Osteoblast (primary cell): ENCODE results near the gene RGS14. TPM values are rescaled to one million over a fixed set of nuclear protein-coding genes. Genes with fewer than 3 reads are reported as not detected.
A peak's percentile ranks its signal among the peaks of the same experiment; 100 is the strongest.

Source experiments
- DNase-seq: peaks from one replicate; pipeline ENCODE4 v3.0.0; 2011; ENCODE audit warnings: low spot score, mixed read lengths; ENCODE audit not compliant: insufficient read length; ENCODE audit errors: missing footprints
- H2AFZ ChIP-seq: 2 replicates; pipeline ENCODE4 v1.6.0; 2011; ENCODE audit warnings: mild to moderate bottlenecking, low read length
- H3K27ac ChIP-seq: 2 replicates; pipeline ENCODE4 v1.5.1; 2011; ENCODE audit warnings: mild to moderate bottlenecking, low read depth, low read length, moderate library complexity
- H3K27me3 ChIP-seq: 2 replicates; pipeline ENCODE4 v1.6.0; 2012; ENCODE audit warnings: mild to moderate bottlenecking, control low read depth, inconsistent platforms, low read length, moderate library complexity; ENCODE audit not compliant: insufficient read depth
- H3K36me3 ChIP-seq: 2 replicates; pipeline ENCODE4 v1.5.1; 2011; ENCODE audit warnings: mild to moderate bottlenecking, low read length, control low read depth, moderate library complexity; ENCODE audit not compliant: insufficient read depth
- H3K4me1 ChIP-seq: 2 replicates; pipeline ENCODE4 v1.5.1; 2011; ENCODE audit warnings: mild to moderate bottlenecking, low read length, control low read depth, moderate library complexity; ENCODE audit not compliant: insufficient read depth
- H3K4me2 ChIP-seq: 2 replicates; pipeline ENCODE4 v1.6.0; 2011; ENCODE audit warnings: mild to moderate bottlenecking, low read length; ENCODE audit not compliant: insufficient read depth
- H3K4me3 ChIP-seq: fragments of 200-600 bp; sonication (generic); 3 replicates; pipeline ENCODE4 v1.5.1; 2012; ENCODE audit warnings: mild to moderate bottlenecking, low read length, inconsistent platforms; ENCODE audit not compliant: insufficient read depth
- H3K79me2 ChIP-seq: 2 replicates; pipeline ENCODE4 v1.6.0; 2012; ENCODE audit warnings: mild to moderate bottlenecking, low read length, control low read depth, inconsistent platforms; ENCODE audit not compliant: insufficient read depth
- H3K9me3 ChIP-seq: 2 replicates; pipeline ENCODE4 v1.5.1; 2011; ENCODE audit warnings: low read depth, low read length, control low read depth
- H4K20me1 ChIP-seq: 2 replicates; pipeline ENCODE4 v1.6.0; 2012; ENCODE audit warnings: mild to moderate bottlenecking, low read length, control low read depth; ENCODE audit not compliant: insufficient read depth
- total RNA-seq: library from RNA; depleted of rRNA; stranded (reverse); fragments of >200 nt; gene quantifications from 2 replicates; pipeline ENCODE4 v1.2.3, GENCODE V29; 2012
- TF ChIP-seq, protein P1 (sequence below): IDR thresholded peaks from 2 replicates; pipeline ENCODE4 v1.5.1; 2011; ENCODE audit warnings: mild to moderate bottlenecking, low read depth, low read length, moderate library complexity; ENCODE audit errors: extremely low read depth

RGS14 gene
- total RNA-seq, 1 donor, result 9.4 TPM

DNA sequence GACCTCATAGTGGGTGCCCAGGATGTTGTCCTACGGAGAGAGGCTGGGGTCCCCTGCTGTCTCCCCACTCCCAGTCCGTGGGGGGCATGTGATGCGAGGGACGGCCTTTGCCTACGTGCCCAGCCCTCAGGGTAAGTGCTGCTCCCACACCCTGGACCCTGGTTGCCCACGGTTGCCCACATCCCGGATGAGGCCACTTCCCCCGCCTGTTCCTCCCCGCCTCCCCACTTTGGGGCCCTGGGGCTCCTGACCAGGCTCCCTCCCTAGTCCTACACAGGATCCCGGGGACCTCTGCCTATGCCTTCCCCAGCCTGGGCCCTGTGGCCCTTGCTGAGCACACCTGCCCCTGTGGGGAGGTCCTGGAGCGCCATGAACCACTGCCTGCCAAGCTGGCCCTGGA, 28.0 kb downstream of the RGS14 start:
- TF ChIP-seq, protein P1, sequence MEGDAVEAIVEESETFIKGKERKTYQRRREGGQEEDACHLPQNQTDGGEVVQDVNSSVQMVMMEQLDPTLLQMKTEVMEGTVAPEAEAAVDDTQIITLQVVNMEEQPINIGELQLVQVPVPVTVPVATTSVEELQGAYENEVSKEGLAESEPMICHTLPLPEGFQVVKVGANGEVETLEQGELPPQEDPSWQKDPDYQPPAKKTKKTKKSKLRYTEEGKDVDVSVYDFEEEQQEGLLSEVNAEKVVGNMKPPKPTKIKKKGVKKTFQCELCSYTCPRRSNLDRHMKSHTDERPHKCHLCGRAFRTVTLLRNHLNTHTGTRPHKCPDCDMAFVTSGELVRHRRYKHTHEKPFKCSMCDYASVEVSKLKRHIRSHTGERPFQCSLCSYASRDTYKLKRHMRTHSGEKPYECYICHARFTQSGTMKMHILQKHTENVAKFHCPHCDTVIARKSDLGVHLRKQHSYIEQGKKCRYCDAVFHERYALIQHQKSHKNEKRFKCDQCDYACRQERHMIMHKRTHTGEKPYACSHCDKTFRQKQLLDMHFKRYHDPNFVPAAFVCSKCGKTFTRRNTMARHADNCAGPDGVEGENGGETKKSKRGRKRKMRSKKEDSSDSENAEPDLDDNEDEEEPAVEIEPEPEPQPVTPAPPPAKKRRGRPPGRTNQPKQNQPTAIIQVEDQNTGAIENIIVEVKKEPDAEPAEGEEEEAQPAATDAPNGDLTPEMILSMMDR, result no peak
- Histone ChIP-seq H2AFZ (no peak overlapping the region), H3K79me2 (no peaks in the 10 kb centered on the region), H3K4me3 (no peak overlapping the region), H3K27ac (no peak overlapping the region), H3K4me1 (peaks cover 18% of the 10 kb centered on the region), H3K4me2 (no peak overlapping the region), H3K36me3 (no peaks in the 10 kb centered on the region), H3K27me3 (peaks cover 31% of the 10 kb centered on the region), H4K20me1 (peaks cover 4% of the 10 kb centered on the region), H3K9me3 (no peaks in the 10 kb centered on the region)
- no peak for DNase-seq

DNA sequence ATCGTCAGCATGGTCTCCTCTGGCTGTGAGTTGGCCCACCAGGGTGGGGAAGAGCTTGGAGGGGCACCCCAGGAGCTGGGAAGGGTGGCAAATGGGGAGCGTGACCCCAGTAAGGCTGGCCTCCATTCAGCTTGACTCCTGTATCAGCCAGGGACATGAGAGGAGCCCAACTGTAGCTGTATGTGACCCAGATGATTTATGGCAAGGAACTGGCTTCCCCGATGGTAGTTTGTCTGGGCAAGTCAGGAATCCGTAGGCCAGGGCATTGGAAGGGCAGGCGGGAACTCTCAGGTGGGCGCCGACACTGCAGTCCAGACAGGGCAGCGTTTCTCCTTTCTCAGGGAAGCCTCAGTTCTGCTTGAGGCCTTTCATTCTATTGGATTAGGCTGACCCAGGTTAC, 28.8 kb downstream of the RGS14 start:
- TF ChIP-seq, protein P1, result no peak
- no peaks in the 10 kb centered on the region for H3K9me3 ChIP-seq

DNA sequence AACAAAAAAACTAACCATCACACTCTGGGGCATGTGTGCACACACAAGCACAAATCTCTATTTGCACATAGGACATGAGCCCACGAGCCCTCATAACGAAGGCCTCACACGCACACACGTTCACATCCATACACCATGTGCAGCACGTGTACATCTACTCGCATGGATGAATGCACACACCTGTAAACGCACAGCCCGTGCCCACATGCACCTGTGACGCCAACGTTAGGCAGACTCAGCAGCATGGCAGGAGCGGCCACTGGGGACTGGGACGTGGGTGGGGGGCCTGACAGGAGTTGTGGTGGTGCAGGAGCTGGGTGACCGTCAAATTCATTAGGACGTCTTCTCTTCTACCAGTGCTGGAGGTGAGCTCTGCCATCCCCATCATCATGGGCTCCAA, 29.7 kb downstream of the RGS14 start:
- Histone ChIP-seq H2AFZ (no peak overlapping the region), H3K27me3 (peaks cover 31% of the 10 kb centered on the region), H3K4me3 (no peak overlapping the region), H4K20me1 (peaks cover 4% of the 10 kb centered on the region), H3K4me1 (peaks cover 18% of the 10 kb centered on the region), H3K79me2 (no peaks in the 10 kb centered on the region), H3K9me3 (no peaks in the 10 kb centered on the region), H3K4me2 (no peak overlapping the region), H3K36me3 (no peaks in the 10 kb centered on the region), H3K27ac (no peak overlapping the region)
- DNase-seq, result no peak
- TF ChIP-seq, protein P1, result no peak

More for the DNA sequence above, 28.8 kb downstream of the RGS14 start:
- H3K4me3 ChIP-seq, result no peak overlapping the region
- H4K20me1 ChIP-seq, result peaks cover 4% of the 10 kb centered on the region
- H3K4me2 ChIP-seq, result no peak overlapping the region
- no peaks in the 10 kb centered on the region for H3K36me3 ChIP-seq
- H3K27me3 ChIP-seq, result peaks cover 31% of the 10 kb centered on the region
- DNase-seq, result no peak
- H2AFZ ChIP-seq, result no peak overlapping the region
- H3K79me2 ChIP-seq, result no peaks in the 10 kb centered on the region
- no peak overlapping the region for H3K27ac ChIP-seq
- peaks cover 18% of the 10 kb centered on the region for H3K4me1 ChIP-seq

DNA sequence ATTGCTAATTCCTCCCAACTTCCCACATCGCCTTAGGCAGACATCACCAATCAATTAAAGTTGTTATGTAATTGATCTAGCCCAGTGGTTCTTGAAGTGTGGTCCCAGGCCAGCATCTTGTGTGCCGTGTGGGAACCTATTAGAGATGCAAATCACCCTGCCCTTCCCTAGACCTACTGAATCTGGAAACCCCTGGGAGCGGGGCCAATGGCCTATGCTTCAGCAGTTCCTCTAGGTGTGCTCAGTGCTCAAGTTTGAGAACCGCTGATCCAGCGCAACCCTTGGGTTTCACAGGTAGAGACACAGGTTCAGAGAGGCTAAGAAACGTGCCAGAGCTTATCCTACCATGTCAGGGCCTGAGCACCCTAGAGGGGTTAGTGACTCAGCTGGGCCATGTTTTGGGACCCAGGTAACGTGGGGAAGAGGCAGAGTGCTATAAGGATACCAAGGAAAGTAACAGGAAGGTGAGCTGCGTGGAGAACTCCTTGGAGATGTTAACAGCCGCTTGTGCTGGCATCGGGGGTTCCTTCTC, 30.9 kb downstream of the RGS14 start:
- no peaks in the 10 kb centered on the region for H3K79me2 ChIP-seq
- no peak for DNase-seq
- TF ChIP-seq, protein P1, result no peak
- H3K4me2 ChIP-seq, result peak overlapping the region; percentile 68
- H3K4me3 ChIP-seq, result no peak overlapping the region
- peaks cover 4% of the 10 kb centered on the region for H4K20me1 ChIP-seq
- H2AFZ ChIP-seq, result no peak overlapping the region
- no peaks in the 10 kb centered on the region for H3K9me3 ChIP-seq
- H3K27ac ChIP-seq, result peak overlapping the region; percentile 40
- peaks cover 18% of the 10 kb centered on the region for H3K4me1 ChIP-seq
- H3K36me3 ChIP-seq, result no peaks in the 10 kb centered on the region
- peaks cover 21% of the 10 kb centered on the region for H3K27me3 ChIP-seq
